ENCODE data around the gene COL7A1.

DNA sequence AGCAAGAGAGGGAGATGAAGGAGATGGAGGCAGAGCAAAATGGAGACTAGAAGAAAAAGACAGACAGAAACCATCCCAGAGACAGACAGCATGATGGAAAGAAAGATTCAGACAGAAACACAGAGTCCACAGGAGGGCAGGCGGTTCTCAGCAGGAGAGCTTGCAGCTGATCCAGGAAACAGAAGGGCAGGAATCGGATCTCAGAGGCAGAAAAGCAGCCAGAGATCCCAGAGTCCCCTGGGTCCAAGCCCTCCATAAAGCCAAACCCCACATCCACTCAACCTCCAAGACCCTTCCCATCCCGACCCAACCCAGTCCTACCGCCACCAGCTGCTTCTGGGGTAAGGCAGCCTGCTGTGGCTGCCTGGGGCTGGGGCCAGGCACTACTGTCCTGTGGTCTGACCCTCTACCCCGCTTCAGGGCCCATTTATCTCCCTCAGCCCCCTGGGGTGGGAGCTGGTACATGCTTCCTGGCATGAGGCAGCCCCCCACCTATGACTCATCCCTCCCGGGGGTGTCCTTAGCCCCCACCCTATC is 31.7 kb downstream of the COL7A1 start, which contains the start of gene UCN2:
- TF ChIP-seq POLR2A (IDR thresholded peaks at IDR 0.05): no peak
- TF ChIP-seq, protein P1, sequence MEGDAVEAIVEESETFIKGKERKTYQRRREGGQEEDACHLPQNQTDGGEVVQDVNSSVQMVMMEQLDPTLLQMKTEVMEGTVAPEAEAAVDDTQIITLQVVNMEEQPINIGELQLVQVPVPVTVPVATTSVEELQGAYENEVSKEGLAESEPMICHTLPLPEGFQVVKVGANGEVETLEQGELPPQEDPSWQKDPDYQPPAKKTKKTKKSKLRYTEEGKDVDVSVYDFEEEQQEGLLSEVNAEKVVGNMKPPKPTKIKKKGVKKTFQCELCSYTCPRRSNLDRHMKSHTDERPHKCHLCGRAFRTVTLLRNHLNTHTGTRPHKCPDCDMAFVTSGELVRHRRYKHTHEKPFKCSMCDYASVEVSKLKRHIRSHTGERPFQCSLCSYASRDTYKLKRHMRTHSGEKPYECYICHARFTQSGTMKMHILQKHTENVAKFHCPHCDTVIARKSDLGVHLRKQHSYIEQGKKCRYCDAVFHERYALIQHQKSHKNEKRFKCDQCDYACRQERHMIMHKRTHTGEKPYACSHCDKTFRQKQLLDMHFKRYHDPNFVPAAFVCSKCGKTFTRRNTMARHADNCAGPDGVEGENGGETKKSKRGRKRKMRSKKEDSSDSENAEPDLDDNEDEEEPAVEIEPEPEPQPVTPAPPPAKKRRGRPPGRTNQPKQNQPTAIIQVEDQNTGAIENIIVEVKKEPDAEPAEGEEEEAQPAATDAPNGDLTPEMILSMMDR (IDR thresholded peaks at IDR 0.05): no peak
- TF ChIP-seq EP300 (IDR thresholded peaks at IDR 0.05; ENCODE audit: low read depth): no peak
- TF ChIP-seq POLR2AphosphoS5 (IDR thresholded peaks at IDR 0.05): no peak
